MV-4-11 (cell line): ENCODE results near the gene NUTM2G.
"Not testable (repeated sequence)": the region's sequence is repeated elsewhere in the genome, so short reads cannot be mapped to it uniquely, and the experiment has no call there.

Experiments
- DNase-seq: peaks from one replicate; lab custom pipeline; 2025; lab: John Stamatoyannopoulos, UW

Gene NUTM2G, protein sequence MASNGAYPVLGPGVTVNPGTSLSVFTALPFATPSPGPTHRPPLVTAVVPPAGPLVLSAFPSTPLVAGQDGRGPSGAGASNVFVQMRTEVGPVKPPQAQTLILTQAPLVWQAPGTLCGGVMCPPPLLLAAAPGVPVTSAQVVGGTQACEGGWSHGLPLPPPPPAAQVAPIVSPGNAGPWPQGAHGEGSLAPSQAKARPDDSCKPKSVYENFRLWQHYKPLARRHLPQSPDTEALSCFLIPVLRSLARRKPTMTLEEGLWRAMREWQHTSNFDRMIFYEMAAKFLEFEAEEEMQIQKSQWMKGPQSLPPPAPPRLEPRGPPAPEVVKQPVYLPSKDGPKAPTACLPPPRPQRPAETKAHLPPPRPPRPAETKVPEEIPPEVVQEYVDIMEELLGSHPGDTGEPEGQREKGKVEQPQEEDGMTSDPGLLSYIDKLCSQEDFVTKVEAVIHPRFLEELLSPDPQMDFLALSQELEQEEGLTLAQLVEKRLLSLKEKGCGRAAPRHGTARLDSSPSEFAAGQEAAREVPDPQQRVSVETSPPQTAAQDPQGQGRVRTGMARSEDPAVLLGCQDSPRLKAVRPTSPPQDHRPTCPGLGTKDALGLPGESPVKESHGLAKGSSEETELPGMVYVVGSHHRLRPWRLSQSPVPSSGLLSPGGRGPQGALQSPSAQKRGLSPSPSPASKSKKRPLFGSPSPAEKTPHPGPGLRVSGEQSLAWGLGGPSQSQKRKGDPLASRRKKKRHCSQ

GRCh38 chr9:96928543-96928942 lies at the start of gene NUTM2G:
NUTM2G (plus strand) TSS chr9:96928843; CDS start chr9:96929025, 182 bp downstream.
- DNase-seq: not testable (repeated sequence)

DNA sequence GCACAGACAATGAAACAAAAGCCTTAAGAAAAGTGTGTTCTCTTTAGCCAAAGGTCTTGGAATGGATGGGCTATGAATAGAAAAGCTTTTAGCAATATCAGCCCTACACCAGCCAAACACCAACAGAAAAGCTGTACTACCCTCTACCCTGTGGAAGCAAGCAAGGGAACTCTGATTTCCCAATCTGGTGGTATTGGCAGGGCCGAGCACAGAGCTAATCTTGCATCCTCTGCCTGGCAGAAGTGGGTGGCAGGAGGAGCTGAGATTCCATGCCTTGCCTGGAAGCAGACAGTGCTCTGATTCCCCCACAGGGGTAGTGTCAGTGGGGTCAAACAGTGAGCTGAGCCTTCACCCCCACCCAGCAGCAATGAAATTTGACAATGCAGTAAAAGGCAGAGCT lies 44.7 kb upstream of the NUTM2G start:
- DNase-seq: no peak

- no peak for DNase-seq
Observed at GRCh38 chr9:96884443-96884842, 44.2 kb upstream of the NUTM2G start.

DNA sequence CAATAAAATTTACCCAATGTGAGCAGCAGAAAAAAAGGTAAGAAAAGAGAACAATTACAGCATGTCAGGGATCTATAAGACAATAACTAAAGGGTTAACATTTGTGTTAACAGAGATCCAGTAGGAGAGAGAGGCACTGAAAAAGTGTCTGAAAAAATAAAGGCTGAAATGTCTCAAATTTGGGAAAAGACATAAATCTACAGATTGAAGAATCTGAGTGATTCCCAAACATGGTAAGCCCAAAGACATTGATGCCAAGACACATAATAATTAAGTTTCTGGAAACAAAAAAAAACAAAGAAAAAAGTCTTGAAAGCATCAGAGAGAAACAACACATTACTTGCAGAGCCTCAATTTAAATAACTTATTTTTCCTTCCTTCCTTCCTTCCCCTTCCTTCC lies 43.2 kb upstream of the NUTM2G start:
- no peak for DNase-seq

DNA sequence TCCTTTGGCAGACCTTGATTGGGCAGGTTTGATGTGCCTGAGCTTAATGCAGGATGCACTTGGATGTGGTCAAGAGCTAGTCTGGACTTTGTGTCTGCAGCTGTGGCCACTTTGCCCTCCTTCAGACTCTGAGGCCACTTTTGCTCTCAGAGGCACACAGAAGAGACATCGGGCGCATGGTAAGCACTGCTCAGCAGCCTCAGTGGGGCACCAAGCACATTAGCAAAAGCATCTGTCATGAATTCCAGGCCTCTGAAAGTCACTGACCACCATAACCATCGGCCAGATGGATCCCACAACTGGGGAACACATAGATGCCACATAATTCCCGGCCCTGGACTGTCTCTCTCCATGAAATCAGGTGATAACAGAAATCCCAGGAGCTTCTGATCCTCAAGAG lies 40.1 kb upstream of the NUTM2G start:
- DNase-seq: no peak

- DNase-seq: no peak
Observed at GRCh38 chr9:96892131-96892530, 36.5 kb upstream of the NUTM2G start.

DNA sequence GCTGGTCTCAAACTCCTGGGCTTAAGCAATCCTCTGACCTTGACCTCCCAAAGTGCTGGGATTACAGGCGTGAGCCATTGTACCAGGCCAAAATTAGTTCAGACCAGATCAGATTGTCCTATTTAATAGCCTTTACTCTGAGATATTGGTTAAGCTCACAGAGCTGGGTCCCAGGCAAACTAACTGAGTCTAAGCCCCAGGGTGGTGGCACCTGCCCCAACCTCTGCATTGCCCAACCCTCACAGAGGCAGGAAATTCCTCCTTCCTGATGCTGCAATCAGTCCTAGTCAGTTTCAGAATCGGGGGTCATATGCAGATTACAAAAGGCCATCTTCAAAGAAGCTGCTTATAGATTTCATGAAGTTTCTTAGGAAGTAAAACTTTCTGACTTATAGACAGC lies 28.6 kb upstream of the NUTM2G start:
- not testable (repeated sequence) for DNase-seq

DNA sequence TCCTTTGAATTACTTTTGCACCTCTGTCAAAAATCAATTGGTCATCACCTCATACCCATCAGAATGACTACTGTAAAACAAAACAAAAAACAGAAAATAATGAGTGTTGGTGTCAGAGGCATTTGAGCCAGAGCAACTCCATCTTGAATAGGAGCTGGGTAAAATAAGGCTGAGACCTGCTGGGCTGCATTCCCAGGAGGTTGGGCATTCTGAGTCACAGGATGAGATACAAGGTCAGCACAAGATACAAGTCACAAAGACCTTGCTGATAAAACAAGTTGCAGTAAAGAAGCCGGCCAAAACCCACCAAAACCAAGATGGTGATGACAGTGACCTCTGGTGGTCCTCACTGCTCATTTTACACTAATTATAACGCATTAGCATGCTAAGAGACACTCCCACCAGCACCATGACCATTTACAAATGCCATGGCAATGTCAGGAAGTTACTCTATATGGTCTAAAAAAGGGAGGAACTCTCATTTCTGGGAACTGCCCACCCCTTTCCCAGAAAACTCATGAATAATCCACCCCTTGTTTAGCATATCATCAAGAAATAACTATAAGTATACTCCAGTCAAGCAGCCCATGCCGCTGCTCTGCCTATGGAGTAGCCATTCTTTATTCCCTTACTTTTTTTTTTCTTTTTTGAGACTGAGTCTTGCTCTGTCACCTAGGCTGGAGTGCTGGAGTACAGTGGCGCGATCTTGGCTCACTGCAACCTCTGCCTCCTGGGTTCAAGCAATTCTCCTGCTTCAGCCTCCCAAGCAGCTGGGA lies 23.5 kb upstream of the NUTM2G start:
- not testable (repeated sequence) for DNase-seq

GRCh38 chr9:96908479-96908878 lies 20.2 kb upstream of the NUTM2G start:
- DNase-seq: not testable (repeated sequence)

GRCh38 chr9:96915539-96915938 lies 13.1 kb upstream of the NUTM2G start:
- not testable (repeated sequence) for DNase-seq

- DNase-seq: not testable (repeated sequence)
Observed at GRCh38 chr9:96916531-96916930, 12.1 kb upstream of the NUTM2G start.

DNA sequence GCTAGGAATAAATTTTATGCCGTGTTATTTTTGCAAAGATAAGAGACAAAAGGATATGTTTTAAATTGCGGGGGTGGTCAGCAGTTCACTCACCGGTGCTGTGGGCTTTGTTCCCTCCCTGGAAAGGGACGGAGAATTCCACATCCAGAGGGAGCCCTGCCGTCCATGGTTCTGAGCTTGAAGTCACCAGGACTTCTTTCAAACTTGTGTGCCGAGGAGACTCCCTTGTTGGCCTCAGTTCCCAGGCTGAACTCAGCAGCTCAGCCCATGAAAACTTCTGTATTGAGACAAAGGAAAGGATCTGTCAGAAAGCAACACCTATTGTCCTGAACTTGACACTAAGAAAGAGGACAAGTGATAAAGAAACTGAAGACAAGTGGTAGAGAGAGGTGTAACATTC lies 10.1 kb upstream of the NUTM2G start:
- DNase-seq: not testable (repeated sequence)

DNA sequence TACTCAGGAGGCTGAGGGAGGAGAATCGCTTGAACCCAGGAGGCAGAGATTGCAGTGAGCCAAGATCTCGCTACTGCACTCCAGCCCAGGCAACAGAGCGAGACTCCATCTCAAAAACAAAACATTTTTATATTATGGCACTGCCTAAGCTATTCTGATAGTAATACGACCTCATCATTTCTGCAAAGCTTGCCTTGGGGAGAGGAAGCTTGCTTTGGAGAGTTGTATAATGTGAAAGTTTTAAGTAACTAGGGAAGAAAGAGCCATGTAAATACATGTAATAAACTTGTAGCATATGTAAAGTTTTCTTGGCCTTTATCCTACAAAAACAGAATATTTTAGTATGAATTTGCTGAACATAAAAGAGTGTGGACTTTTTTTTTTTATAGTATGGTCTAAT lies 7.8 kb upstream of the NUTM2G start:
- not testable (repeated sequence) for DNase-seq

- not testable (repeated sequence) for DNase-seq
Observed at GRCh38 chr9:96925587-96925986, 3.1 kb upstream of the NUTM2G start.

DNA sequence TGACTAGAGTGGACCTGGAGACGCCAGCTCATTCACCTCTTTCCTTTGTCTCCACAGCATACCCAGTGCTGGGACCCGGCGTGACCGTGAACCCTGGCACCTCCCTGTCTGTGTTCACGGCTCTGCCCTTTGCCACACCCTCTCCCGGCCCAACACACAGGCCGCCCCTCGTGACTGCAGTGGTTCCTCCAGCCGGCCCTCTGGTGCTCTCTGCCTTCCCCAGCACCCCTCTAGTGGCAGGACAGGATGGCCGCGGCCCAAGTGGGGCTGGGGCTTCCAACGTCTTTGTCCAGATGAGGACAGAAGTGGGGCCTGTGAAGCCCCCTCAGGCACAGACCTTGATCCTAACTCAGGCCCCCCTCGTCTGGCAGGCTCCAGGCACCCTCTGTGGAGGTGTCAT lies 3.0 kb downstream of the NUTM2G start:
- DNase-seq: not testable (repeated sequence)

DNA sequence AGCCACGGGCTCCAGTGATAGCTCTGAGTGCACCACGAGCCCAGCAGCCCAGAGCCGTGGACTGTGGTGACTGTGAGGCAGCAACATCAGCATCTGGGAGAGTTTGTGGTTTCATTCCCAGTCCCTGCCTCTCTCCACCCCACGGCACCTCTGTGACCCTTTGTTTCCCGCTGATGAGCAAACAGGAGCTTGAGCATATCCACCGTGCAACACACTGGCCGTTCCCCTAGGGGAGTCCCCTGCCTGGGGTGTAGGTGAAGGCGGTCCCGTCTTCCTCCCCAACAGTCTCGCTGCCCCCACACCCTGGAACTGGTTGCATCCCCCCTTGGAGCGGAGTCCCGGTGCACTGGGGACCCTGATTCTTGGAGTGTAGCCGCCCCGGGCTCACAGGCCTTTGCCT lies 5.5 kb downstream of the NUTM2G start:
- DNase-seq: not testable (repeated sequence)

DNA sequence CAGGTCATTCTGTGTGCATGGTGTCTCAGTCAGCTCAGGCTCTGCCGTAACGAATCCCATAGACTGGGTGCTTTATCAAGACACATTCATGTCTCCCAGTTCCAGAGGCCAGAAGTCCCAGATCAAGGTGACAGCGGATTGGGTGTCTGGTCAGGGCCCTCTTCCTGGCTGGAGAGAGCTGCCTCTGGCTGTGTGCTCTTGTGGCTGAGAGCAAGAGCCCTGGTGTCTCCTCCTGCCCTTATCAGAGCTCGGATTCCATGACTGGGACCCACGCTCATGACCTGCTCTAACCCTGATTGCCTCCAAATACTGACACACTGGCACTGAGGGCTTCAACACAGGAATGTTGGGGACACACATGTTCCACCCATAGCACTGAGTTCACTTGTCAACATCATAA lies 6.1 kb downstream of the NUTM2G start:
- not testable (repeated sequence) for DNase-seq

DNA sequence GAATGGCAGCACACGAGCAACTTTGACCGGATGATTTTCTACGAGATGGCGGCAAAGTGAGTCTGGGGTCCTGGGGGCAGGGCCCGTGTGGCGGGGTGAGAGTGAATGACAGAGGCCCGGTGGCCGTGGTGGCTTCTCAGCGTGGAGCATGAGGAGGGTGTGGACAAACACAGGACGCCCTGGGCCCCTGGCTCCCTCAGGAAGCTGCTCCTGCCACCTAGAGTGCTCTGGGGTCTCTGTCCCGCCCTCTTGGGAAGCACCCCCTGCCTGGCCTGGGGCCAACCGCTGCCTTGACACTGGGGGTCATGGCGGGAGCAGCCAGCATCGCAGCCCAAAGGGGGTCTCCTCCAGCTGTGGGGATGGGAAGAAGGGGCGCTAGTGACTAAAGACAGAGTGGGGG lies 6.8 kb downstream of the NUTM2G start:
- DNase-seq: not testable (repeated sequence)

DNA sequence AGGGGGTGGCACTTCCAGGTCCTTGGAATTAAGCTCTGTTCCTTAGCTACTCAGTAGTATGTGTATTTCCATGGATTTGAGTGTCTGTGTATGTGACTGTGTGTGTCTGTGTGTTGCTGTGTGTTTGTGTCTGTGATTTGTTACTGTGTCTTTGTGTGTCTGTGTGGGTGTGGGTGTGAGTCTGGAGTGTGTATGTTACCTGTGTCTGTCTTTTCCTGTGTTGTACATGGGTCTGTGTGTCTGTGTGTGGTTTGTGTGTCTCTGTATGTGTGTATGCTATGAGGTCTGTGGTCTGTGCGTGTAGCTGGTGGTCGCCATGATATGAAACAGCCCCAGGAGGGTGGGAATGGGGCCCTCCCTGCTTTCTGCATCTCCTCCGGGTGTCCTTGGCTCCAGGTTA lies 8.8 kb downstream of the NUTM2G start:
- not testable (repeated sequence) for DNase-seq

GRCh38 chr9:96938957-96939665 lies 10.5 kb downstream of the NUTM2G start:
- DNase-seq: not testable (repeated sequence)

DNA sequence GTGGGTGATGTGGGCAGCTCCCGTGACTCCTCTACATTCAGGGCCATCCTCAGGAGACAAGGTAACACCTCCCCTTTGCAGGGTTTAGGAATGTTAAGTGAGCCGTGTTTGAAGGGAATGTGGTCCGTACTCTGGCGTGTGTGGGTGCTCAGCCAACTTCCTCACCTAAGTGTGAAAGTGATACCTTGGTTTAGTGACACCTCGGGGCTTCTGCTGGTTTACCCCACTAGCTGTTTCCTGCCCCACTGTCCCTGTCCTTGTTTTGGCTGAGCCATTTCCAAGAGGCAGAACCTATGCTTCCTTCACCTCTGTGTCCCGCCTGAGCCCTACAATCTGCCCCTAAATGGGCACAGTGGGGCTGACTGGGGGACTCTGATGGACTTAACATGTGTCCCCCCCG lies 12.3 kb downstream of the NUTM2G start:
- DNase-seq: not testable (repeated sequence)

DNA sequence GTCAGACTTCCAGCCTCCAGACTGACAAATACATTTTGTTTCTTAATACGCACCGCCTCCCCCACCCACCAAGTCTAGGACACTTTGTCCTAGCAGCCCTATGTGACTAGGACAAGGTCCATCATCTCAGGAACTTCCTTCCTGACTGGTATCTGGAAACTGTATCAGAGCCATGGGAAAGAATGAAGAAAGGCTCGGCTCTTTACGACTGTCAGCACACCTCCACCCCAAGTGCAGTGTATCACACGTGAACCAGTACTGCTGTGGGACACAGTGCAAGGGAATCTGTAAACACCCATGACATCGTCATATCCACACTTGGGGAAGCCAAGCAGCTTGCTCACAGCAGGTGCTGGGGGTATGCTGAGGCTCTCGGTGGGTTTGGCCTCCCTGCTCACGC lies 13.0 kb downstream of the NUTM2G start:
- DNase-seq: not testable (repeated sequence)
